OCI-LY1 (cell line): Measurements from ENCODE around the gene RASGRF1.

Source experiments
- H2AFZ ChIP-seq: fragments of 200-600 bp; sonication (generic), shearing (Covaris generic); 2 replicates; pipeline ENCODE4 v1.6.0; 2014; ENCODE audit warnings: antibody characterized with exemption, mild to moderate bottlenecking, low read length
- H3F3A ChIP-seq: fragments of 200-600 bp; sonication (generic), shearing (Covaris generic); 2 replicates; pipeline ENCODE4 v1.6.0; 2014; ENCODE audit warnings: mild to moderate bottlenecking, antibody characterized with exemption, low read length, moderate library complexity; ENCODE audit not compliant: insufficient read depth
- H3K27ac ChIP-seq: fragments of 200-600 bp; sonication (generic); 2 replicates; pipeline ENCODE4 v1.5.1; 2014; ENCODE audit warnings: low read length, mixed run types, mild to moderate bottlenecking, low read depth; ENCODE audit not compliant: poor library complexity, severe bottlenecking
- H3K27me3 ChIP-seq: fragments of 200-600 bp; sonication (generic); 2 replicates; pipeline ENCODE4 v1.6.0; 2014; ENCODE audit warnings: antibody characterized with exemption, mild to moderate bottlenecking, low read length, moderate library complexity; ENCODE audit not compliant: insufficient read depth
- H3K36me3 ChIP-seq: fragments of 200-600 bp; sonication (generic); 2 replicates; pipeline ENCODE4 v1.6.1; 2014; ENCODE audit warnings: mild to moderate bottlenecking, antibody characterized with exemption, low read length, moderate library complexity, mixed read lengths; ENCODE audit not compliant: insufficient read depth
- H3K4me1 ChIP-seq: fragments of 200-600 bp; sonication (generic); 2 replicates; pipeline ENCODE4 v1.5.1; 2014; ENCODE audit warnings: mild to moderate bottlenecking, low read length, moderate library complexity; ENCODE audit not compliant: insufficient read depth, severe bottlenecking
- H3K4me2 ChIP-seq: fragments of 200-600 bp; sonication (generic), shearing (Covaris generic); 2 replicates; pipeline ENCODE4 v1.6.1; 2014; ENCODE audit warnings: low read length
- H3K4me3 ChIP-seq: fragments of 200-600 bp; sonication (generic); 2 replicates; pipeline ENCODE4 v1.5.1; 2014; ENCODE audit warnings: low read length, low read depth, mild to moderate bottlenecking, mixed read lengths; ENCODE audit not compliant: poor library complexity, severe bottlenecking
- H3K79me2 ChIP-seq: fragments of 200-600 bp; shearing (Covaris generic); 2 replicates; pipeline ENCODE4 v1.6.1; 2016; ENCODE audit warnings: mixed run types, low read length, mixed read lengths; ENCODE audit not compliant: insufficient read depth
- H3K9ac ChIP-seq: fragments of 200-600 bp; sonication (generic), shearing (Covaris generic); 2 replicates; pipeline ENCODE4 v1.6.1; 2014; ENCODE audit warnings: mild to moderate bottlenecking, low read length, mixed read lengths
- H3K9me2 ChIP-seq: fragments of 200-600 bp; sonication (generic), shearing (Covaris generic); 2 replicates; pipeline ENCODE4 v1.6.1; 2014; ENCODE audit warnings: low read depth, mild to moderate bottlenecking, low read length, mixed read lengths
- H3K9me3 ChIP-seq: fragments of 200-600 bp; shearing (Covaris generic); 2 replicates; pipeline ENCODE4 v1.6.1; 2014; ENCODE audit warnings: low read length, mixed read lengths
- H4K20me1 ChIP-seq: fragments of 200-600 bp; sonication (generic), shearing (Covaris generic); 2 replicates; pipeline ENCODE4 v1.6.0; 2016; ENCODE audit warnings: mild to moderate bottlenecking, low read length; ENCODE audit not compliant: insufficient read depth
- CTCF ChIP-seq: fragments of 200-600 bp; sonication (generic), shearing (Covaris generic); IDR thresholded peaks from 2 replicates; pipeline ENCODE4 v1.5.1; 2017; ENCODE audit warnings: mild to moderate bottlenecking, antibody characterized with exemption, low read length, moderate library complexity, mixed read lengths
- EZH2 ChIP-seq: fragments of 200-600 bp; sonication (generic), shearing (Covaris generic); IDR thresholded peaks from 2 replicates; pipeline ENCODE4 v1.8.0; 2017; ENCODE audit warnings: borderline replicate concordance, mixed run types, mild to moderate bottlenecking, antibody characterized with exemption, low read length, moderate library complexity, mixed read lengths

Gene RASGRF1

GRCh38 chr15:79010278-79010677 is 80.3 kb downstream of the RASGRF1 start:
- H3K9ac ChIP-seq = no peak overlapping the region
- H3K4me2 ChIP-seq = no peak overlapping the region
- no peaks in the 10 kb centered on the region for H4K20me1 ChIP-seq
- no peaks in the 10 kb centered on the region for H3K36me3 ChIP-seq
- H3K27ac ChIP-seq = no peak overlapping the region
- no peaks in the 10 kb centered on the region for H3K27me3 ChIP-seq
- no peak for TF ChIP-seq CTCF
- no peak for TF ChIP-seq EZH2
- no peak overlapping the region for H2AFZ ChIP-seq
- H3F3A ChIP-seq = no peaks in the 10 kb centered on the region
- no peaks in the 10 kb centered on the region for H3K9me2 ChIP-seq
- H3K9me3 ChIP-seq = no peaks in the 10 kb centered on the region
- H3K4me1 ChIP-seq = peaks cover 48% of the 10 kb centered on the region
- no peak overlapping the region for H3K4me3 ChIP-seq
- H3K79me2 ChIP-seq = no peaks in the 10 kb centered on the region

GRCh38 chr15:79009379-79009778 is 81.2 kb downstream of the RASGRF1 start:
- no peaks in the 10 kb centered on the region for H3K36me3 ChIP-seq
- no peak overlapping the region for H3K4me3 ChIP-seq
- no peaks in the 10 kb centered on the region for H3F3A ChIP-seq
- TF ChIP-seq CTCF = no peak
- TF ChIP-seq EZH2 = no peak
- peak overlapping the region; percentile 25 for H3K9ac ChIP-seq
- peak overlapping the region; percentile 93 for H3K27ac ChIP-seq
- no peaks in the 10 kb centered on the region for H4K20me1 ChIP-seq
- no peaks in the 10 kb centered on the region for H3K79me2 ChIP-seq
- peak overlapping the region; percentile 12; the same call in 1 of the 2 replicates for H3K4me2 ChIP-seq
- no peak overlapping the region for H2AFZ ChIP-seq
- no peaks in the 10 kb centered on the region for H3K9me3 ChIP-seq
- H3K9me2 ChIP-seq = no peaks in the 10 kb centered on the region
- H3K27me3 ChIP-seq = no peaks in the 10 kb centered on the region
- peaks cover 53% of the 10 kb centered on the region for H3K4me1 ChIP-seq

GRCh38 chr15:79008659-79009058 is 81.9 kb downstream of the RASGRF1 start:
- TF ChIP-seq EZH2 = no peak
- no peak for TF ChIP-seq CTCF
- Histone ChIP-seq H2AFZ (no peak overlapping the region), H4K20me1 (no peaks in the 10 kb centered on the region), H3K79me2 (no peaks in the 10 kb centered on the region), H3K4me2 (peak overlapping the region; percentile 12; the same call in 1 of the 2 replicates), H3K27me3 (no peaks in the 10 kb centered on the region), H3K36me3 (no peaks in the 10 kb centered on the region), H3F3A (no peaks in the 10 kb centered on the region), H3K27ac (peak overlapping the region; percentile 93), H3K9me2 (no peaks in the 10 kb centered on the region), H3K4me3 (no peak overlapping the region), H3K4me1 (peaks cover 60% of the 10 kb centered on the region), H3K9ac (peak overlapping the region; percentile 25; the same call in 1 of the 2 replicates), H3K9me3 (no peaks in the 10 kb centered on the region)
